GM19372 (cell line): ENCODE measurements around the gene SCO1.

Source experiments
- ATAC-seq: cut with Tn5 transposase; IDR thresholded peaks from one replicate; pipeline ENCODE4 v1.9.1; 2021; ENCODE audit warnings: mild to moderate bottlenecking, low read depth, moderate library complexity; ENCODE audit not compliant: unreplicated experiment

SCO1 gene

GRCh38 chr17:10622617-10623485 is 74.5 kb downstream of the SCO1 start:
- ATAC-seq: no peak
